ACHN (cell line): ENCODE measurements around the gene FAM168B.
"Not testable (repeated sequence)": the region's sequence is repeated elsewhere in the genome, so short reads cannot be mapped to it uniquely, and the experiment has no call there.

Experiments used
- DNase-seq: peaks from one replicate; pipeline ENCODE4 v3.0.0-alpha.2; 2015
- in situ Hi-C: cut with HindIII; loops from 2 replicates; pipeline ENCODE4 v1.10.0; 2017; ENCODE audit warnings: low sequenced_read_pairs, low pct_ligation_motif_present, low pct_unique_long_range_greater_than_20kb

The FAM168B gene, protein sequence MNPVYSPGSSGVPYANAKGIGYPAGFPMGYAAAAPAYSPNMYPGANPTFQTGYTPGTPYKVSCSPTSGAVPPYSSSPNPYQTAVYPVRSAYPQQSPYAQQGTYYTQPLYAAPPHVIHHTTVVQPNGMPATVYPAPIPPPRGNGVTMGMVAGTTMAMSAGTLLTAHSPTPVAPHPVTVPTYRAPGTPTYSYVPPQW

DNA sequence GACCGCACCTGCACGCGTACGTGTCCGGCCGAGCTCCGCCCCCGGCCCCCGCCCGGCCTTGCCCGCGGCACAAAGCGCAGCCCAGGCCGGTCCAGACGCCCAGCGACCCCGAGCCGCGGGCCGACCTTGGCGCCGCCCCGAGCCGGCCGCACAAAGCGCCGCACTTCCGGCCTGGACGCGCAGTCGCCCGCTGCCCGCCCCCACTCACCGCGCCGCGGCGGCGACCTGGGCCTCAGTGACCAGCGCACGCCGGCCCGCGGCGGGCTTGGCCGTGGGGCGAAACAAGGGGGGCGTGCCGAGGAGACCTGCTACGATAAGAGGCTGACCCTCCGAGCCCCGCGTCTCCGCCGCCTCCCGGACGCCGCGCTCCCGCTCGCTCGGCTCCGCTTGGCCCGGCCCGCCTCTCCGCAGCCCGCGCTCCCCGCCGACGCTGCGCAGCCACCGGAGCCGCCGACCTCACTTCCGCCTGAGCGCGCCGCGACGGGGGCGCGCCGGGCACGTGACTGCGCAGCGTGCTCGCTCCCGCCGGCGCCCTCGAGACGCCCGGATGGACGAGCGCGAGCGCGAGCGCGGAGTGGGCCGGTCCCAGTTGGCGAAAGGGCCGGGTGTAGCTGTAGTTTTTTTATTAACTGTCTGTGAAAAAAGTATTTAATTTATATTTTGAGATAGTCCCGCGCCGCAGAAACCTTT is at the start of gene FAM168B:
Gene FAM168B (minus strand): TSS at position 455 of the 690 bp plus-strand sequence. CDS start 10,814 bp downstream, outside the sequence.
- in situ Hi-C loops = no loop called here
- DNase-seq = peak; percentile 93

GRCh38 chr2:131142849-131143248 is 49.6 kb upstream of the FAM168B start:
- DNase-seq = no peak
- in situ Hi-C loops = no loop called here

- in situ Hi-C loops = no loop called here
- no peak for DNase-seq
Measured at GRCh38 chr2:131140581-131140980, 47.3 kb upstream of the FAM168B start.

GRCh38 chr2:131132729-131133128 is 39.5 kb upstream of the FAM168B start:
- in situ Hi-C loops = no loop called here
- no peak for DNase-seq

DNA sequence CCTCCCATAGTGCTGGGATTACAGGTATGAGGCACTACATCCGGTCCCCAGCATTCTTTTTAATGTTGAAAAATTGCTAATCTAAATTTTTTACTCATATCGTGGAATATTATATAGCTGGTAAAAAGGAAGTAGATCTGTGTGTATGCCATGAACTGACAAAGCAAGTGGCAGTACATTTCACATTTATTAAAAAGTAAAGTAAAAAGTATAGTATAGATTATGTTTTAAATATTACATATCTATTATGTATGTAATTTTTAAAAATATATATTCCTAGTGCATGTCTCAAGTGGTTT is 37.0 kb upstream of the FAM168B start:
- in situ Hi-C loops = no loop called here
- DNase-seq = no peak

- in situ Hi-C loops = no loop called here
- DNase-seq = no peak
Measured at GRCh38 chr2:131127981-131128380, 34.7 kb upstream of the FAM168B start.

- DNase-seq = no peak
- in situ Hi-C loops = no loop called here
Measured at GRCh38 chr2:131127076-131127475, 33.8 kb upstream of the FAM168B start.

DNA sequence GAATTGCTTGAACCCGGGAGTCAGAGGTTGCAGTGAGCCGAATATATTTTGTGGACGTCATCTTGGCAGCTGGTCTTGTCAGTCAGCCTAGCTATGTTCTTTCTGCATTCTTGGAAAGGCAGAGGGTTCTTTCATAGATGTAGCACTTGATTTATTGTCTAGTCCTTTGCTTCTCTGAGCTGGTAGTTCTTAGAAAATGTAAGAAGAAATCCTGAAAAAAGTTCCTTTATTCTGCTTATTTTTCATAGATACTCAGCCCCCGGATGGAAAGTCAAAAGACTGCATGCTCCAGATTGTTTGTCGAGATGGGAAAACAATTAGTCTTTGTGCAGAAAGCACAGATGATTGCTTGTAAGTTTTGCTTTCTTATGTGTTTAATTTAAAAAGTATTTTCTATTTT is 33.2 kb upstream of the FAM168B start:
- no peak for DNase-seq
- in situ Hi-C loops = no loop called here

- no peak for DNase-seq
- in situ Hi-C loops = no loop called here
Measured at GRCh38 chr2:131125195-131125757, 32.0 kb upstream of the FAM168B start.

DNA sequence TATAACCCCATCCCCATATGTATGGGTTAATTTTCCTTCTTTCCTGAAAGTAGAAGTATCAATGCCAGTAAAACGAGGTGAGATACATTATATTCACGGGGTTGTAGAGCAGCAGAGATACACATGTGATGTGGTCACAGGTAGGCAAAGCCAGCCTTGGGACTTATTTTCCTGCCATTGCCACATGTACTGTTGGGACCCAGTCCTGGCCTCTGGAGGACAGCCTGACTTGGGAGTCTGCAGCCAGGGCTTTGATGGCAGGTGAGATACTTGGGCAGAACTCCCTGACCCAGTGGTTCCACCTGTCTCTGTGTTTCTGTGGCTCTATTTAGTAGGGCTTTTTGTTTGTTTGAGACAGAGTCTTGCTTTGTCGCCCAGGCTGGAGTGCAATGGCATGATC is 29.9 kb upstream of the FAM168B start:
- in situ Hi-C loops = no loop called here
- no peak for DNase-seq

DNA sequence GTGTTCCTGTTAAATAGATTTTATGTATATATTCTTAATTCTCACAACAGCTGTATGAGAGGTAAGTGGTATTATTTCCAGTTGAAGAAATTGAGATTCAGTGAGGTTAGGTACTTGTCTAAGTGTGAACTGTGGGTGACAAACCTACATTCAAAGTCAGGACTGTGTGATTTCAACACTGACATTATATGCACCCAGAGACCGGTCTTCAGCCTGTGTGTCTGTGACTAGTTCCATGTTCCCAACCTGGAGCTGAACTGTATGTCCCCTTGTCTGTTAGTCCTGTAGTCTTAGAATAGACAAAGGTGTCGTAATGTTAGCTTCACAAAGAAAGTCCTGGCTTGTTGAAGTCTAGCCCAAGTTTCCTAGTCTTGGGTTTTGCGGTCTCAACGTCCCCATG is 29.2 kb upstream of the FAM168B start:
- no peak for DNase-seq
- in situ Hi-C loops = no loop called here

DNA sequence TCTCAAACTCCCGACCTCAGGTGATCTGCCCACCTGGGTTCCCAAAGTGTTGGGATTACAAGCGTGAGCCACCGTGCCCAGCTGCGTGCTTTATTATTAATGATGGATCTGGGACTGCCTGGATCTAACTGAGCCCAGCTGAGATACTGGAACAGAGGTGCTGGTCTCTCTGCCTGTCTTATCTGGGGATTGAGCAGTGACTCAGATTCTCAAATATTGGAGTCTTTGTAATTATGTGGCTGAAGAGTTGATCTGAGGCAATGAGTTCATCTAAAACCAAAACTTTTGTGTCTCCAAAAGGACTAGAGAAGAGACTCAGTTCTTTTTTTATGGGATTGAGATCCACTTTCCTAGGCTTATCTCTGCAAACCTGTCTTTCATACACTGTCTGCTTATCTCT is 28.2 kb upstream of the FAM168B start:
- DNase-seq = no peak
- in situ Hi-C loops = no loop called here

GRCh38 chr2:131120815-131121317 is 27.6 kb upstream of the FAM168B start:
- in situ Hi-C loops = no loop called here
- DNase-seq = no peak

- DNase-seq = no peak
- in situ Hi-C loops = no loop called here
Measured at GRCh38 chr2:131115752-131116151, 22.5 kb upstream of the FAM168B start.

DNA sequence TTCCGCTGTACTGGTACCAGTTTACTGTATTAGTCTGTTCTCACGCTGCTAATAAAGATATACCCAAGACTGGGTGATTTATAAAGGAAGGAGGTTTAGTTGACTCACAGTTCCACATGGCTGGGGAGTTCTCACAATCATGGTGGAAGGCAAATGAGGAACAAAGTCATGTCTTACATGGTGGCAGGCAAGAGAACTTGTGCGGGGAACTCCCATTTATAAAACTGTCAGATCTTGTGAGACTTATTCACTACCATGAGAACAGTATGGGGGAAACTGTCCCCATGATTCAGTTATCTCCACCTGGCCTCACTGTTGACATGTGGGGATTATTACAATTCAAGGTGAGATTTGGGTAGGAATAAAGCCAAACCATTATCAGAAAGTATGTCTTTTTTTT is 21.7 kb upstream of the FAM168B start:
- in situ Hi-C loops, DNase-seq: not testable (repeated sequence)

DNA sequence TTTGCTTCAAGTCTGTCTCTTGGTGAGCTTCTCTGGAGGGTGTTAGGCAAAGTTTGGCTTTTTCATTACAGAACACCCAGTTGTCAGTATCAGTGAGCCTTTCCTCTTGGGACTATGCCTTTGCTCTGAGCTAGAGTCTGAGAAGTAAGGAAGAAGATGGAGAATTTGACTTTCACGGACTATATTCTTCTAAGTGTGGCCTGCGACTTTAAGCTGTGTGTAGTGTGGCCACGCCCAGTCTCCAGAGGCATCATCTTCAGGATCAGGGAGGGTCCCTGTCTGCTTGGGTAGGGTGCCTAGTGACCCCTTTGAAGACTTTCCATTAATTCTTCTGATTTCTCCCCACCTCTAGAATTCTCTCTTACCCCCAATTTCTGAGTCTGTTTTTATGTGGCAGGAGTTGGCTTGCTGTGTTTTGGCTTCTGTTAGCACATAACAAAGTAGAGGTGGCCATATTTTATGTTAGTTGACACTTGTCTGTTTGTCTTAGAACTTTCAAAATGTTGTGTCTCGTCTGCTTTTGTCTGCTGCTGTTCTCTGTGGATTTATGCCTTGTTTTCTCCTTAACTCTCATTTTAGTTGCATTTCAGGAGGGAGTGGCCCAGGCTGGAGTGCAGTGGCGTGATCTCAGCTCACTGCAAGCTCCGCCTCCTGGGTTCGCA is 20.4 kb upstream of the FAM168B start:
- no peak for DNase-seq
- in situ Hi-C loops = no loop called here

DNA sequence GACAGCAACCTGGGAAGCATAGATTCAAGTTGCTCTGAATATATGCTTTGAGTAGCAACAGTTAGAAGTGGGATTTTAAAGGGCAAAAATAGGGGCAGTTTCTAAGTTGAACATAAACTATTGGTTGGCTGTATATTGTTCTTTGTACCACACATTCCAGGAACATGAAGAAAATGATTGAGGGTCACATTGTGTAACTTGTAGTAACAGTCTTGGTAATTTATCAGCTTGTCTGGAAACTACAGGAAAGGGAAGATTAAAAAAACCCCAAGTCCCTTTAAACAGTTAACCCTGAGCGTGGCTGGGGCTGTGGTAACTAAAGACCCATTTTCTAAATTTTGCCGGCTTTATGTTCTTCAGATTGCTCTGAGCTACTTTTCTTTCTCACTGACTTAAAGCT is 19.3 kb upstream of the FAM168B start:
- DNase-seq = no peak
- in situ Hi-C loops = no loop called here

GRCh38 chr2:131105950-131106801 is 12.9 kb upstream of the FAM168B start:
- peak; percentile 79 for DNase-seq
- in situ Hi-C loops = no loop called here
